C4-2B (cell line): Measurements from ENCODE around the gene PRRT2.

Experiments
- ZFX ChIP-seq: fragments of 450-650 bp; IDR thresholded peaks from 2 replicates; pipeline ENCODE4 v1.6.1; 2017
- TF ChIP-seq, protein P1 (sequence below): fragments of 450-650 bp; conservative IDR thresholded peaks from 2 replicates; pipeline ENCODE4 v1.5.1; 2017; ENCODE audit warnings: mild to moderate bottlenecking

DNA sequence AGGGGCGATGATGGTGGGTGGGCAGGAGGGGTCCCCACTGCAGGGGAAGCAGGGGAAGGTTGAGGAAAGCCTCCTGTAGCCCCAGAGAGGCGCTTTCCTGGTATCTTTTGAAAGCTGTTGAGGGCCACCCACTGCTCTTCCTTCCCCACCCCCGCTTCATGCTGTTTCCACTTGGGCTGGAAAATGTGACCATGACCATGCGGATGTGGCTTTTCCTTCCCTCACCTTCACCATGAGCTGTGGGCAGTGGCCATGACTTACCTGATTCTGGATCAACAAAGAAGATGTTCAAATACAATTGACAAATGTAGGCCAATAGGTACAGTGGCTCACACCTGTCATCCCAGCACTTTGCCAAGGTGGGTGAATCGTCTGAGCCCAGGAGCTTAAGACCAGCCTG lies 22.1 kb downstream of the PRRT2 start:
- TF ChIP-seq, protein P1, sequence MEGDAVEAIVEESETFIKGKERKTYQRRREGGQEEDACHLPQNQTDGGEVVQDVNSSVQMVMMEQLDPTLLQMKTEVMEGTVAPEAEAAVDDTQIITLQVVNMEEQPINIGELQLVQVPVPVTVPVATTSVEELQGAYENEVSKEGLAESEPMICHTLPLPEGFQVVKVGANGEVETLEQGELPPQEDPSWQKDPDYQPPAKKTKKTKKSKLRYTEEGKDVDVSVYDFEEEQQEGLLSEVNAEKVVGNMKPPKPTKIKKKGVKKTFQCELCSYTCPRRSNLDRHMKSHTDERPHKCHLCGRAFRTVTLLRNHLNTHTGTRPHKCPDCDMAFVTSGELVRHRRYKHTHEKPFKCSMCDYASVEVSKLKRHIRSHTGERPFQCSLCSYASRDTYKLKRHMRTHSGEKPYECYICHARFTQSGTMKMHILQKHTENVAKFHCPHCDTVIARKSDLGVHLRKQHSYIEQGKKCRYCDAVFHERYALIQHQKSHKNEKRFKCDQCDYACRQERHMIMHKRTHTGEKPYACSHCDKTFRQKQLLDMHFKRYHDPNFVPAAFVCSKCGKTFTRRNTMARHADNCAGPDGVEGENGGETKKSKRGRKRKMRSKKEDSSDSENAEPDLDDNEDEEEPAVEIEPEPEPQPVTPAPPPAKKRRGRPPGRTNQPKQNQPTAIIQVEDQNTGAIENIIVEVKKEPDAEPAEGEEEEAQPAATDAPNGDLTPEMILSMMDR: no peak
- no peak for TF ChIP-seq ZFX
